ENCODE measurements around the gene CRIM1. TPM values are rescaled to one million over a fixed set of nuclear protein-coding genes. Genes with fewer than 3 reads are reported as not detected.

Gene CRIM1
- total RNA-seq, 1 donor = 100 TPM

- no peak for TF ChIP-seq CTCF (IDR thresholded peaks at IDR 0.05; ENCODE audit: insufficient read depth, low read length)
- no peak overlapping the region for H3K4me3 ChIP-seq (ENCODE audit: low read depth, low read length)
- no peak for DNase-seq (ENCODE audit: low read depth)
These were observed 4.3 kb upstream of the CRIM1 start for GRCh38 chr2:36351291-36351690.

- DNase-seq (ENCODE audit: low read depth) = peak; percentile 75
- no peak overlapping the region for H3K4me3 ChIP-seq (ENCODE audit: low read depth, low read length)
- peak; percentile 66 for TF ChIP-seq CTCF (IDR thresholded peaks at IDR 0.05; ENCODE audit: insufficient read depth, low read length)
These were observed 3.7 kb upstream of the CRIM1 start for GRCh38 chr2:36351736-36352349.

GRCh38 chr2:36352701-36353100 is 2.9 kb upstream of the CRIM1 start:
- peak; percentile 81 for DNase-seq (ENCODE audit: low read depth)
- peak; percentile 42 for TF ChIP-seq CTCF (IDR thresholded peaks at IDR 0.05; ENCODE audit: insufficient read depth, low read length)
- H3K4me3 ChIP-seq (ENCODE audit: low read depth, low read length) = no peak overlapping the region

GRCh38 chr2:36354811-36355150 is 797 bp upstream of the CRIM1 start:
- TF ChIP-seq CTCF (IDR thresholded peaks at IDR 0.05; ENCODE audit: insufficient read depth, low read length) = no peak
- peak; percentile 40 for DNase-seq (ENCODE audit: low read depth)
- peak overlapping the region; percentile 75 for H3K4me3 ChIP-seq (ENCODE audit: low read depth, low read length)

- TF ChIP-seq CTCF (IDR thresholded peaks at IDR 0.05; ENCODE audit: insufficient read depth, low read length) = no peak
- peak overlapping the region; percentile 94 for H3K4me3 ChIP-seq (ENCODE audit: low read depth, low read length)
- no peak for DNase-seq (ENCODE audit: low read depth)
These were observed 316 bp downstream of the CRIM1 start for GRCh38 chr2:36355890-36356297.

GRCh38 chr2:36356298-36356989 is 866 bp downstream of the CRIM1 start:
- DNase-seq (ENCODE audit: low read depth) = no peak
- TF ChIP-seq CTCF (IDR thresholded peaks at IDR 0.05; ENCODE audit: insufficient read depth, low read length) = no peak
- peak overlapping the region; percentile 94 for H3K4me3 ChIP-seq (ENCODE audit: low read depth, low read length)

Data from fibroblast of the aortic adventitia (primary cell).